Thoracic aorta (tissue), 2 donors: ENCODE data around the gene CARD9. TPM values are rescaled to one million over a fixed set of nuclear protein-coding genes. Genes with fewer than 3 reads are reported as not detected.
A peak's percentile ranks its signal among the peaks of the same experiment; 100 is the strongest.

Source experiments
- ATAC-seq: fragments of 150-250 bp; one replicate; pipeline ENCODE4 v1.8.0; 2017; ENCODE audit warnings: low read depth; ENCODE audit not compliant: insufficient number of reproducible peaks, low FRiP score
- DNase-seq: peaks from one replicate; pipeline ENCODE4 v3.0.0-alpha.2; 2020; ENCODE audit warnings: low spot score
- H3K27ac ChIP-seq, 2 donors: fragments of 200-600 bp; sonication (generic); 1 replicate in 1 of 2; 2 replicates in 1 of 2; pipeline ENCODE4 v1.5.1; 2016; ENCODE audit warnings: mild to moderate bottlenecking in 2 of 2, moderate library complexity in 2 of 2
- H3K27me3 ChIP-seq: fragments of 200-600 bp; sonication (generic); replicated peaks from 2 replicates; pipeline ENCODE4 v1.6.0; 2016; ENCODE audit warnings: mild to moderate bottlenecking; ENCODE audit not compliant: insufficient read depth
- H3K36me3 ChIP-seq: fragments of 200-600 bp; sonication (generic); one replicate; pipeline ENCODE4 v1.5.1; 2016
- H3K4me1 ChIP-seq, 2 donors: fragments of 200-600 bp; sonication (generic); 1 replicate in 1 of 2; 2 replicates in 1 of 2; pipeline versions ENCODE4 v1.5.1 to v1.6.0; 2016; ENCODE audit warnings: low read depth in 2 of 2, mild to moderate bottlenecking in 1 of 2; ENCODE audit not compliant: control insufficient read depth in 1 of 2
- H3K4me3 ChIP-seq: fragments of 200-600 bp; sonication (generic); 2 replicates; pipeline ENCODE4 v1.5.1; 2016; ENCODE audit warnings: mild to moderate bottlenecking
- H3K9me3 ChIP-seq: fragments of 200-600 bp; sonication (generic); 2 replicates; pipeline ENCODE4 v1.5.1; 2016
- CTCF ChIP-seq: fragments of 200-600 bp; sonication (generic); IDR thresholded peaks from one replicate; pipeline ENCODE4 v1.5.1; 2019; ENCODE audit warnings: antibody characterized with exemption
- total RNA-seq, 2 donors: library from RNA; depleted of rRNA; stranded (reverse); fragments of >200 nt; gene quantifications; one replicate each; pipeline versions ENCODE4 v1.1.0 to v1.2.3, GENCODE V29; 2016

CARD9 gene
- total RNA-seq, 2 donors from 2014 or later: 1.4 to 6.6 TPM

DNA sequence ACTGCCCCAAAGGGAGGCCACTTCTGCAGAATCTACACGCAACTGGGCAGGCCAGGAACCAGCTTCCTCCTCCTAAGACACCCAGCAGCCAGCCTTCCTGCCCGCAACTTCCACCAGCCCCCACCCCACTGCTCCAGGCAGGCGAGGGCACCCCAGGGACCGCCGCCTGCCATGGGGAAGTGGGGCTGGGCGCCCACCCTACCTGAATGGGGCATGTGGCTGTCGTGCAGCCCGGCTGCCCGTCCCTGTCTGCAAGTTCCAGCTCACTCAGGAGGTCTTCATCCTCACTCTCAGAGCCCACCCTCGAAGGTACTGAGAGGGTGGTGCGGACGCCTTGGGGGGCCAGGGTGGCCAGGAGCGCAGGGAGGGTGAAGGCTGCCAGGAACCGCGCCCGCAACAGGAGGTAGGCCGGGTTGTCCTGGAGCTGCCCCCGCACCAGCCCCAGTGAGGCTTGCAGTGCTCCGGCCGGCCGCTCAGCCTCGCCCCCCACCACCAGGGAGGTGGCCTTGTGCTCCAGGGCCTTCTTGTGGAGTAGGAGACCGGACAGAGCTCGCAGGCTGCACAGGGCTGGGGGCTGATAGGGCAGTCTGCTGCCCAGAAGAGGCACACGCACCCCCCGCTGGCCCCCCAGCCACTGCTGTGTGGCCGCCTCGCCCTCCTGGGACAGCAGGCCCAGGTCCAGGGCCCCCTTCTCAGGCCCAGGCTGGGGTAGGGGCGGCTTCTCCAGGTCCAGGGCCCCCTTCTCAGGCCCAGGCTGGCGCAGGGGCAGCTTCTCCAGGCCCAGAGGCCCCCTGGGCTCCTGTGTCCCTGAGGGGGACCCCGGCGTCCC is 4.1 kb upstream of the CARD9 start:
- ATAC-seq (no peak), DNase-seq (no peak)
- no peak for TF ChIP-seq CTCF
- no peaks in the 10 kb centered on the region for H3K4me1 ChIP-seq
- H3K36me3 ChIP-seq: peaks cover 12% of the 10 kb centered on the region
- no peak overlapping the region for H3K4me3 ChIP-seq
- H3K27me3 ChIP-seq: no peaks in the 10 kb centered on the region
- H3K9me3 ChIP-seq: no peaks in the 10 kb centered on the region
- no peak overlapping the region for H3K27ac ChIP-seq

GRCh38 chr9:136376457-136376856 is 3.0 kb upstream of the CARD9 start:
- no peak for ATAC-seq
- no peak for DNase-seq
- Histone ChIP-seq H3K4me1 (no peaks in the 10 kb centered on the region), H3K27me3 (no peaks in the 10 kb centered on the region), H3K9me3 (no peaks in the 10 kb centered on the region), H3K27ac (no peak overlapping the region), H3K4me3 (no peak overlapping the region), H3K36me3 (peaks cover 5% of the 10 kb centered on the region)
- no peak for TF ChIP-seq CTCF

DNA sequence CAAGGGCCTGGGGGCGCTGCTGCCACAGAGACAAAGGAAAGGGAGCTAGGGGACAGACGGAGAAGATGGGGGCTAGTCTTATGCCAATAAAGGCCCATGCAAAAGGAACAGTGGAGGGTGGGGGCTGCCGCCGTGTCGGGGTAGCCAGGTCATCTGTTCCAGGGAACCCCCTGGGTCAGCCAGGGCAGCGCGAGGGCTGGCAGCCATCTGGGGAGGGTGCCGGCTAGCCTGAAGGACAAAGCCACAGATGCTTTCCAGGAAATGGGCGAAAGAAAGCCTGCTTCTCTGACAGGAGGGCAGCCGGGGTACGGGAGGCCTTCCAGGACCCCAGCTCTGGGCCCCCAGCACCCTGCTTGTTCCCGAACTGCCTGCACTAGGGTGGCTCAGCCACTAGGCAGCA is 1.6 kb upstream of the CARD9 start:
- Histone ChIP-seq H3K36me3 (peaks cover 2% of the 10 kb centered on the region), H3K4me3 (no peak overlapping the region), H3K27me3 (no peaks in the 10 kb centered on the region), H3K4me1 (no peaks in the 10 kb centered on the region), H3K27ac (no peak overlapping the region), H3K9me3 (no peaks in the 10 kb centered on the region)
- DNase-seq (no peak), ATAC-seq (no peak)
- no peak for TF ChIP-seq CTCF

DNA sequence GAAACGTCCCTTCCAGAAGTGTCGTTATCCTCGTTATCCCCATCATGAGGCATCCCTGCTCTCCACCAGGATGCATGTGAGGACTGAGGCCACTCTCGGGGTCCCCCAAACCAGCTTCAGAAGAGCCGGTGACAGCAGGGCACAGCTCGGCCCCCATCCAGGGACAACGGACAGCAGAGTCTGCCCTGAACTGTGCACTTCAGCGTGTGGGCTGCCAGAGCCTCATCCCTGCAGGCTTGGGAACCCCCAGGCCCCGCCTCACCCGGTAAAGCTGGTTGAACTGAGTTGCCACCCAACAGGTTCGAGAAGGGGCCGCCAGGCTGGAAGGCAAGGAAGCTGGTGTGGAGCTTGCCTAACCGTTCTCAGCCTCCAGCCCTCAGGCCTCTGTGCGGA is 710 bp upstream of the CARD9 start:
- H3K27ac ChIP-seq: no peak overlapping the region
- H3K36me3 ChIP-seq: peaks cover 1% of the 10 kb centered on the region
- ATAC-seq: no peak
- no peak overlapping the region for H3K4me3 ChIP-seq
- H3K9me3 ChIP-seq: no peaks in the 10 kb centered on the region
- H3K27me3 ChIP-seq: no peaks in the 10 kb centered on the region
- no peak for TF ChIP-seq CTCF
- no peak for DNase-seq
- no peaks in the 10 kb centered on the region for H3K4me1 ChIP-seq

- ATAC-seq (no peak), DNase-seq (no peak)
- TF ChIP-seq CTCF: no peak
- Histone ChIP-seq H3K4me3 (peak overlapping the region; percentile 58), H3K27ac (no peak overlapping the region), H3K36me3 (no peaks in the 10 kb centered on the region), H3K27me3 (no peaks in the 10 kb centered on the region), H3K4me1 (no peaks in the 10 kb centered on the region), H3K9me3 (no peaks in the 10 kb centered on the region)
These were observed 739 bp downstream of the CARD9 start for GRCh38 chr9:136372561-136373299.
